Subcutaneous abdominal adipose tissue (tissue), 5 donors: ENCODE data around the gene NEDD4L.

Experiments used
- H3K27ac ChIP-seq: one replicate; pipeline ENCODE4 v1.7.0; 2013; ENCODE audit warnings: low read depth, mild to moderate bottlenecking, inconsistent platforms, low read length, moderate library complexity
- H3K27me3 ChIP-seq, 5 donors: one replicate each; pipeline ENCODE4 v1.7.0; 2013; ENCODE audit warnings: low read length in 5 of 5, inconsistent platforms in 1 of 5; ENCODE audit not compliant: control insufficient read depth in 5 of 5, insufficient read depth in 4 of 5
- H3K36me3 ChIP-seq, 5 donors: one replicate each; pipeline ENCODE4 v1.7.0; 2013; ENCODE audit warnings: low read length in 5 of 5; ENCODE audit not compliant: control insufficient read depth in 5 of 5, insufficient read depth in 5 of 5
- H3K4me1 ChIP-seq, 5 donors: one replicate each; pipeline ENCODE4 v1.7.0; 2013; ENCODE audit warnings: low read length in 5 of 5, mild to moderate bottlenecking in 3 of 5, moderate library complexity in 1 of 5; ENCODE audit not compliant: control insufficient read depth in 5 of 5, insufficient read depth in 5 of 5
- H3K4me3 ChIP-seq, 5 donors: one replicate each; pipeline ENCODE4 v1.7.0; 2013; ENCODE audit warnings: low read length in 5 of 5, low read depth in 1 of 5
- H3K9ac ChIP-seq, 5 donors: one replicate each; pipeline ENCODE4 v1.7.0; 2013; ENCODE audit warnings: low read length in 5 of 5, mild to moderate bottlenecking in 4 of 5, moderate library complexity in 3 of 5
- H3K9me3 ChIP-seq, 5 donors: one replicate each; pipeline ENCODE4 v1.7.0; 2013; ENCODE audit warnings: low read length in 5 of 5; ENCODE audit not compliant: control insufficient read depth in 5 of 5
- donor health status: healthy.
- donor health status: healthy.
- donor health status: healthy.
- donor health status: healthy.
- donor health status: healthy.

Gene NEDD4L

GRCh38 chr18:58359218-58359617 is 315.2 kb downstream of the NEDD4L start:
- Histone ChIP-seq H3K9ac (no peak overlapping the region), H3K27ac (no peak overlapping the region), H3K4me1 (peaks cover 0 to 5% (median 4%) of the 10 kb centered on the region in 5 donors), H3K4me3 (no peak overlapping the region), H3K9me3 (no peaks in the 10 kb centered on the region), H3K36me3 (peaks cover 0 to 4% (median 0%) of the 10 kb centered on the region in 5 donors), H3K27me3 (no peaks in the 10 kb centered on the region)

- peaks cover 0 to 6% (median 0%) of the 10 kb centered on the region in 5 donors for H3K36me3 ChIP-seq
- H3K9me3 ChIP-seq, result no peaks in the 10 kb centered on the region
- H3K4me1 ChIP-seq, result peaks cover 0 to 5% (median 4%) of the 10 kb centered on the region in 5 donors
- no peak overlapping the region for H3K9ac ChIP-seq
- no peaks in the 10 kb centered on the region for H3K27me3 ChIP-seq
- no peak overlapping the region for H3K27ac ChIP-seq
- no peak overlapping the region for H3K4me3 ChIP-seq
These were observed 315.6 kb downstream of the NEDD4L start for GRCh38 chr18:58359620-58360019.

- Histone ChIP-seq H3K27ac (no peak overlapping the region), H3K27me3 (no peaks in the 10 kb centered on the region), H3K36me3 (peaks cover 2 to 9% (median 6%) of the 10 kb centered on the region in 5 donors), H3K4me1 (peaks cover 0 to 5% (median 4%) of the 10 kb centered on the region in 5 donors), H3K9me3 (no peaks in the 10 kb centered on the region), H3K4me3 (no peak overlapping the region), H3K9ac (no peak overlapping the region)
These were observed 316.3 kb downstream of the NEDD4L start for GRCh38 chr18:58360324-58360723.

- Histone ChIP-seq H3K27ac (no peak overlapping the region), H3K4me3 (no peak overlapping the region), H3K9ac (no peak overlapping the region), H3K9me3 (no peaks in the 10 kb centered on the region), H3K36me3 (peaks cover 8 to 17% (median 13%) of the 10 kb centered on the region in 5 donors), H3K27me3 (no peaks in the 10 kb centered on the region), H3K4me1 (peaks cover 0 to 5% (median 4%) of the 10 kb centered on the region in 5 donors)
These were observed 317.2 kb downstream of the NEDD4L start for GRCh38 chr18:58361212-58361611.

- Histone ChIP-seq H3K27ac (no peak overlapping the region), H3K4me1 (peaks cover 0 to 5% (median 4%) of the 10 kb centered on the region in 5 donors), H3K36me3 (peaks cover 9 to 20% (median 17%) of the 10 kb centered on the region in 5 donors), H3K9me3 (no peaks in the 10 kb centered on the region), H3K9ac (no peak overlapping the region), H3K4me3 (no peak overlapping the region), H3K27me3 (no peaks in the 10 kb centered on the region)
These were observed 318.1 kb downstream of the NEDD4L start for GRCh38 chr18:58362027-58362575.

- no peaks in the 10 kb centered on the region for H3K27me3 ChIP-seq
- no peaks in the 10 kb centered on the region for H3K9me3 ChIP-seq
- H3K4me3 ChIP-seq, result no peak overlapping the region
- peaks cover 9 to 23% (median 19%) of the 10 kb centered on the region in 5 donors for H3K36me3 ChIP-seq
- H3K4me1 ChIP-seq, result peaks cover 0 to 5% (median 4%) of the 10 kb centered on the region in 5 donors
- no peak overlapping the region for H3K27ac ChIP-seq
- no peak overlapping the region for H3K9ac ChIP-seq
These were observed 318.8 kb downstream of the NEDD4L start for GRCh38 chr18:58362829-58363271.

- peaks cover 0 to 5% (median 4%) of the 10 kb centered on the region in 5 donors for H3K4me1 ChIP-seq
- peaks cover 9 to 28% (median 22%) of the 10 kb centered on the region in 5 donors for H3K36me3 ChIP-seq
- no peaks in the 10 kb centered on the region for H3K9me3 ChIP-seq
- no peaks in the 10 kb centered on the region for H3K27me3 ChIP-seq
- H3K9ac ChIP-seq, result no peak overlapping the region
- H3K4me3 ChIP-seq, result no peak overlapping the region
- no peak overlapping the region for H3K27ac ChIP-seq
These were observed 319.9 kb downstream of the NEDD4L start for GRCh38 chr18:58363767-58364540.

- peaks cover 0 to 5% (median 4%) of the 10 kb centered on the region in 5 donors for H3K4me1 ChIP-seq
- H3K27me3 ChIP-seq, result no peaks in the 10 kb centered on the region
- H3K9ac ChIP-seq, result no peak overlapping the region
- peaks cover 11 to 38% (median 31%) of the 10 kb centered on the region in 5 donors for H3K36me3 ChIP-seq
- no peak overlapping the region for H3K27ac ChIP-seq
- H3K9me3 ChIP-seq, result no peaks in the 10 kb centered on the region
- H3K4me3 ChIP-seq, result no peak overlapping the region
These were observed 321.0 kb downstream of the NEDD4L start for GRCh38 chr18:58364876-58365528.

GRCh38 chr18:58367425-58368140 is 323.6 kb downstream of the NEDD4L start:
- Histone ChIP-seq H3K36me3 (peaks cover 12 to 55% (median 47%) of the 10 kb centered on the region in 5 donors), H3K27ac (no peak overlapping the region), H3K9me3 (no peaks in the 10 kb centered on the region), H3K9ac (no peak overlapping the region), H3K4me1 (peaks cover 0 to 2% (median 0%) of the 10 kb centered on the region in 5 donors), H3K27me3 (no peaks in the 10 kb centered on the region), H3K4me3 (no peak overlapping the region)
